Loucy (cell line): Measurements from ENCODE around the gene PPTC7.

ENCODE experiments used
- H2AFZ ChIP-seq: fragments of 200-600 bp; sonication (generic); 2 replicates; pipeline ENCODE4 v1.6.0; 2016; ENCODE audit warnings: antibody characterized with exemption, mild to moderate bottlenecking, low read length, moderate library complexity
- H3F3A ChIP-seq: fragments of 200-600 bp; 2 replicates; pipeline ENCODE4 v1.6.0; 2016; ENCODE audit warnings: antibody characterized with exemption, low read depth, mild to moderate bottlenecking
- H3K27me3 ChIP-seq: fragments of 200-600 bp; sonication (generic); 2 replicates; pipeline ENCODE4 v1.6.1; 2014; ENCODE audit warnings: low read length, mild to moderate bottlenecking; ENCODE audit not compliant: insufficient read depth, poor library complexity, severe bottlenecking
- H3K36me3 ChIP-seq: fragments of 200-600 bp; sonication (generic); 2 replicates; pipeline ENCODE4 v1.6.1; 2016; ENCODE audit warnings: low read length; ENCODE audit not compliant: insufficient read depth
- H3K4me1 ChIP-seq: fragments of 200-600 bp; sonication (generic); 2 replicates; pipeline ENCODE4 v1.5.1; 2014; ENCODE audit warnings: low read length, mild to moderate bottlenecking; ENCODE audit not compliant: insufficient read depth, poor library complexity, severe bottlenecking
- H3K4me2 ChIP-seq: fragments of 200-600 bp; sonication (generic); 2 replicates; pipeline ENCODE4 v1.6.0; 2014; ENCODE audit warnings: antibody characterized with exemption, low read length, low read depth, mild to moderate bottlenecking; ENCODE audit not compliant: poor library complexity, severe bottlenecking
- H3K4me3 ChIP-seq: fragments of 200-600 bp; sonication (generic); 2 replicates; pipeline ENCODE4 v1.5.1; 2014; ENCODE audit warnings: low read length, mild to moderate bottlenecking, mixed read lengths; ENCODE audit not compliant: poor library complexity, severe bottlenecking
- H3K79me2 ChIP-seq: fragments of 200-600 bp; sonication (generic); 2 replicates; pipeline ENCODE4 v1.6.1; 2014; ENCODE audit warnings: low read length; ENCODE audit not compliant: insufficient read depth
- H3K9ac ChIP-seq: fragments of 200-600 bp; sonication (generic); 2 replicates; pipeline ENCODE4 v1.6.0; 2014; ENCODE audit warnings: mild to moderate bottlenecking, low read depth, low read length, moderate library complexity; ENCODE audit not compliant: poor library complexity, severe bottlenecking
- H3K9me2 ChIP-seq: fragments of 200-600 bp; sonication (generic); replicated peaks from 2 replicates; pipeline ENCODE4 v1.6.1; 2016; ENCODE audit warnings: low read depth, low read length, mixed read lengths
- H3K9me3 ChIP-seq: fragments of 200-600 bp; sonication (generic); 2 replicates; pipeline ENCODE4 v1.6.1; 2014; ENCODE audit warnings: mild to moderate bottlenecking, antibody characterized with exemption, low read length, low read depth; ENCODE audit not compliant: insufficient read depth
- H4K20me1 ChIP-seq: fragments of 200-600 bp; sonication (generic); 2 replicates; pipeline ENCODE4 v1.6.0; 2014; ENCODE audit warnings: antibody characterized with exemption, low read length, mild to moderate bottlenecking; ENCODE audit not compliant: insufficient read depth, poor library complexity, severe bottlenecking
- CTCF ChIP-seq: fragments of 200-600 bp; sonication (generic); conservative IDR thresholded peaks from 2 replicates; pipeline ENCODE4 v1.5.1; 2014; ENCODE audit warnings: mild to moderate bottlenecking, antibody characterized with exemption, low read length
- EZH2phosphoT487 ChIP-seq: fragments of 200-600 bp; IDR thresholded peaks from 2 replicates; pipeline ENCODE4 v1.6.1; 2018; ENCODE audit warnings: antibody characterized with exemption, mild to moderate bottlenecking, moderate library complexity, borderline replicate concordance

The PPTC7 gene

GRCh38 chr12:110568752-110569151 is 14.4 kb downstream of the PPTC7 start:
- Histone ChIP-seq H3K9me3 (peaks cover 13% of the 10 kb centered on the region), H3F3A (no peaks in the 10 kb centered on the region), H3K27me3 (no peaks in the 10 kb centered on the region), H3K79me2 (peaks cover 85% of the 10 kb centered on the region), H4K20me1 (peaks cover 33% of the 10 kb centered on the region), H2AFZ (no peak overlapping the region), H3K9me2 (no peaks in the 10 kb centered on the region), H3K4me2 (no peak overlapping the region), H3K4me1 (peaks cover 7% of the 10 kb centered on the region), H3K36me3 (no peaks in the 10 kb centered on the region), H3K4me3 (no peak overlapping the region), H3K9ac (no peak overlapping the region)
- TF ChIP-seq EZH2phosphoT487 (no peak), CTCF (no peak)

DNA sequence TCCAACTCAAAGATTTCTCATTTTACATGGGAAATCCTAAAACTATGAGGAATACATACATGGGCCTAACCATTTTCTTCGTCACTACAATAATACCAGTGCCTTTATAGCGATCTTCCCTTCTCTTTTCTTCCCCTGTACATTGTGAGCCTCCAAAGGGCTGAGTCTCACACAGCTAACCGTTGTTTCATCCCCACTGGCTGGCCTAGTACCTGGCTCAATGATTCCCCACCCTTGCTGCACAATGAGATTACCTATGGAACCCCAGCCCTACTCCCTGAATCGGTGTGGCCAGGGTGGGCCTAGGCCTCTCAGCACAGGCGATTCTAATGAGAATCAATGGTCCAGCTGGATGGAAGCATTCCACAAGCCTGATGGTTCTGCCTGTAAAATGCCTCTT is 16.1 kb downstream of the PPTC7 start:
- H3K9ac ChIP-seq = no peak overlapping the region
- H3K27me3 ChIP-seq = no peaks in the 10 kb centered on the region
- peak overlapping the region; percentile 4 for H3K4me2 ChIP-seq
- H3K36me3 ChIP-seq = no peaks in the 10 kb centered on the region
- peaks cover 85% of the 10 kb centered on the region for H3K79me2 ChIP-seq
- no peaks in the 10 kb centered on the region for H3F3A ChIP-seq
- H3K9me3 ChIP-seq = peaks cover 12% of the 10 kb centered on the region
- H2AFZ ChIP-seq = no peak overlapping the region
- H3K9me2 ChIP-seq = no peaks in the 10 kb centered on the region
- H4K20me1 ChIP-seq = peaks cover 44% of the 10 kb centered on the region
- no peak overlapping the region for H3K4me3 ChIP-seq
- peaks cover 7% of the 10 kb centered on the region for H3K4me1 ChIP-seq
- TF ChIP-seq CTCF = no peak
- no peak for TF ChIP-seq EZH2phosphoT487

GRCh38 chr12:110565894-110566871 is 16.9 kb downstream of the PPTC7 start:
- H3K4me1 ChIP-seq = peaks cover 7% of the 10 kb centered on the region

More at GRCh38 chr12:110565894-110566871, 16.9 kb downstream of the PPTC7 start:
- no peak for TF ChIP-seq EZH2phosphoT487
- no peak for TF ChIP-seq CTCF
- Histone ChIP-seq H3F3A (no peaks in the 10 kb centered on the region), H3K9me3 (peaks cover 7% of the 10 kb centered on the region), H3K4me3 (no peak overlapping the region), H3K79me2 (peaks cover 85% of the 10 kb centered on the region), H3K4me2 (no peak overlapping the region), H3K27me3 (no peaks in the 10 kb centered on the region), H2AFZ (no peak overlapping the region), H3K9me2 (no peaks in the 10 kb centered on the region), H4K20me1 (peaks cover 52% of the 10 kb centered on the region), H3K36me3 (no peaks in the 10 kb centered on the region), H3K9ac (no peak overlapping the region)
